Measurements from ENCODE around the gene NEURL4.

DNA sequence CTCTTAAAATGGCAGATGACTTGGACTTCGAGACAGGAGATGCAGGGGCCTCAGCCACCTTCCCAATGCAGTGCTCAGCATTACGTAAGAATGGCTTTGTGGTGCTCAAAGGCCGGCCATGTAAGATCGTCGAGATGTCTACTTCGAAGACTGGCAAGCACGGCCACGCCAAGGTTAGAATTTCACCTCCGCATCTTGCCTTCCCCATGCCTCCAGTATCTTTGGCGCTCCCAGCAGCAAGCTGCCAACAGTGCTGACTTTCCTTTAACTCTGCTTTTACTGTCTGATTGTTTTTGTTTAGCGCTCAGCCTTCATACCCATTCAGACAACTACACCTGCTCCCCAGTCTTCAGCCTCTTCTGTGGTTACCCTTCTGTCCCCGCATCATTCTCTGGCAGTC, 19.5 kb downstream of the NEURL4 start:
- TF ChIP-seq, protein P1, sequence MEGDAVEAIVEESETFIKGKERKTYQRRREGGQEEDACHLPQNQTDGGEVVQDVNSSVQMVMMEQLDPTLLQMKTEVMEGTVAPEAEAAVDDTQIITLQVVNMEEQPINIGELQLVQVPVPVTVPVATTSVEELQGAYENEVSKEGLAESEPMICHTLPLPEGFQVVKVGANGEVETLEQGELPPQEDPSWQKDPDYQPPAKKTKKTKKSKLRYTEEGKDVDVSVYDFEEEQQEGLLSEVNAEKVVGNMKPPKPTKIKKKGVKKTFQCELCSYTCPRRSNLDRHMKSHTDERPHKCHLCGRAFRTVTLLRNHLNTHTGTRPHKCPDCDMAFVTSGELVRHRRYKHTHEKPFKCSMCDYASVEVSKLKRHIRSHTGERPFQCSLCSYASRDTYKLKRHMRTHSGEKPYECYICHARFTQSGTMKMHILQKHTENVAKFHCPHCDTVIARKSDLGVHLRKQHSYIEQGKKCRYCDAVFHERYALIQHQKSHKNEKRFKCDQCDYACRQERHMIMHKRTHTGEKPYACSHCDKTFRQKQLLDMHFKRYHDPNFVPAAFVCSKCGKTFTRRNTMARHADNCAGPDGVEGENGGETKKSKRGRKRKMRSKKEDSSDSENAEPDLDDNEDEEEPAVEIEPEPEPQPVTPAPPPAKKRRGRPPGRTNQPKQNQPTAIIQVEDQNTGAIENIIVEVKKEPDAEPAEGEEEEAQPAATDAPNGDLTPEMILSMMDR (conservative IDR thresholded peaks at IDR 0.05 in 1 of 2, IDR thresholded peaks at IDR 0.05 in 1 of 2; ENCODE audit: low read depth in 1 of 2, low read length in 2 of 2), result no peak
- no peak for TF ChIP-seq EZH2 (IDR thresholded peaks at IDR 0.05; ENCODE audit: low read length, missing control alignments)
